Peyer's patch (tissue), 4 donors: ENCODE measurements around the gene SH3RF1.

Experiments used
- CTCF ChIP-seq, 6 experiments: fragments of 450-650 bp in 4 of 6; fragments of 200-600 bp in 2 of 6; sonication (generic) in 1 of 6; IDR thresholded peaks; one replicate each; pipeline ENCODE4 v1.5.1; 2017 to 2019; ENCODE audit warnings: antibody characterized with exemption in 6 of 6, mild to moderate bottlenecking in 3 of 6, moderate library complexity in 1 of 6
- POLR2A ChIP-seq, 2 donors: fragments of 450-650 bp; IDR thresholded peaks; one replicate each; pipeline ENCODE4 v1.5.1; 2017; ENCODE audit warnings: antibody characterized with exemption in 2 of 2, mild to moderate bottlenecking in 2 of 2, moderate library complexity in 2 of 2

GRCh38 chr4:169278624-169279023, 7.9 kb upstream of the SH3RF1 start:
- TF ChIP-seq CTCF (IDR thresholded peaks at IDR 0.05) (no peak), POLR2A (IDR thresholded peaks at IDR 0.05) (no peak)
